Measurements from ENCODE around the gene PSD2. TPM values are rescaled to one million over a fixed set of nuclear protein-coding genes. Genes with fewer than 3 reads are reported as not detected.
A peak's percentile ranks its signal among the peaks of the same experiment; 100 is the strongest.

Gene PSD2
- total and polyA plus RNA-seq, 7 donors = under 0.01 to 0.28 (median 0.10) TPM; not detected in 4

- Histone ChIP-seq H3K4me1 (peaks cover 0 to 7% (median 2%) of the 10 kb centered on the region in 4 donors), H3K36me3 (no peaks in the 10 kb centered on the region), H3K27me3 (no peaks in the 10 kb centered on the region), H3K9me3 (no peaks in the 10 kb centered on the region), H3K4me3 (no peak overlapping the region), H3K27ac (no peak overlapping the region)
- DNase-seq = no peak
- intact Hi-C loops (cut with DNase I) = no loop called here
- TF ChIP-seq EP300 (IDR thresholded peaks at IDR 0.05) (no peak), POLR2A (IDR thresholded peaks at IDR 0.05) (no peak), POLR2AphosphoS5 (IDR thresholded peaks at IDR 0.05) (no peak), CTCF (IDR thresholded peaks at IDR 0.05) (no peak)
- WGBS, 2 donors = 62 to 75% methylated on average over 5 of the region's 5 CpGs
Observed at GRCh38 chr5:139772927-139773690, 22.5 kb upstream of the PSD2 start.

- WGBS, 2 donors = 18 to 24% methylated on average over 32 of the region's 32 CpGs
- Histone ChIP-seq H3K36me3 (no peaks in the 10 kb centered on the region), H3K4me3 (no peak overlapping the region), H3K9me3 (no peaks in the 10 kb centered on the region), H3K27me3 (no peaks in the 10 kb centered on the region), H3K27ac (no peak overlapping the region), H3K4me1 (peaks cover 0 to 7% (median 2%) of the 10 kb centered on the region in 4 donors)
- TF ChIP-seq POLR2A (IDR thresholded peaks at IDR 0.05) = no peak
- peak; percentile 61 to 94 (median 76) for TF ChIP-seq CTCF (IDR thresholded peaks at IDR 0.05)
- peak; percentile 85 for DNase-seq
- intact Hi-C loops (cut with DNase I) = no loop called here
Observed at GRCh38 chr5:139774980-139775661, 20.5 kb upstream of the PSD2 start.

GRCh38 chr5:139775872-139776271 lies 19.7 kb upstream of the PSD2 start:
- Histone ChIP-seq H3K27me3 (no peaks in the 10 kb centered on the region), H3K4me1 (peaks cover 0 to 7% (median 2%) of the 10 kb centered on the region in 4 donors), H3K36me3 (no peaks in the 10 kb centered on the region), H3K27ac (no peak overlapping the region), H3K4me3 (no peak overlapping the region), H3K9me3 (no peaks in the 10 kb centered on the region)
- 80 to 85% methylated on average over 7 of the region's 7 CpGs for WGBS, 2 donors
- no peak for DNase-seq
- no peak for TF ChIP-seq EP300 (IDR thresholded peaks at IDR 0.05)
- no peak for TF ChIP-seq POLR2AphosphoS5 (IDR thresholded peaks at IDR 0.05)
- no peak for TF ChIP-seq POLR2A (IDR thresholded peaks at IDR 0.05)
- TF ChIP-seq CTCF (IDR thresholded peaks at IDR 0.05) = no peak
- intact Hi-C loops (cut with DNase I) = no loop called here

GRCh38 chr5:139776861-139777260 lies 18.7 kb upstream of the PSD2 start:
- Histone ChIP-seq H3K27ac (no peak overlapping the region), H3K27me3 (no peaks in the 10 kb centered on the region), H3K4me3 (no peak overlapping the region), H3K4me1 (peaks cover 0 to 7% (median 2%) of the 10 kb centered on the region in 4 donors), H3K36me3 (no peaks in the 10 kb centered on the region), H3K9me3 (no peaks in the 10 kb centered on the region)
- TF ChIP-seq CTCF (IDR thresholded peaks at IDR 0.05) (no peak), POLR2AphosphoS5 (IDR thresholded peaks at IDR 0.05) (no peak), POLR2A (IDR thresholded peaks at IDR 0.05) (no peak), EP300 (IDR thresholded peaks at IDR 0.05) (no peak)
- no peak for DNase-seq
- intact Hi-C loops (cut with DNase I) = no loop called here
- WGBS, 2 donors = 90 to 95% methylated on average over 1 of the region's 1 CpG

Measured in sigmoid colon (tissue), 7 donors.